ENCODE data around the gene PTTG1. TPM values are rescaled to one million over a fixed set of nuclear protein-coding genes. Genes with fewer than 3 reads are reported as not detected.

Gene PTTG1
- total RNA-seq, 2 experiments from 2014 or later, result 132 to 139 TPM

DNA sequence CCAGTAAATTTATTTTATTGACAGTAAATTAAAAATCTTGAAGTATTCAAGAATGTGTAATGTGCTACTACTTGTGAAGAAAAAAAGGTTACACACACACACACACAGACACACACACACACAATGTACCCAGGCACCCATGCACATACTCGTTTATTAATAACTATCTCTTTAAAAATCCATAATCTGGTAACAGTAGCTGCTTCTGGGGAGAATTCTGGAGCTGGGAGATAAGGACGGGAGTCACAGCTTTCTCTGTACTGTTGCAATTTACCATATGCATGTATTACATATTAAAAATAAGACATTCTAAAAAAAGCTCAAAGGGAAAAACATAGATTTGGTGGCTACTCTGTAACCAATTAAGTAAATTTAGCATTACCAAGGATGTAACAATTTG lies 43.3 kb upstream of the PTTG1 start:
- ATAC-seq, result no peak
- ChIA-PET POLR2A (no interaction called here), CTCF (interaction anchor here (2.2 to 2.3 kb wide), 2 partner anchors 8 to 12 kb away, joined by 4 to 13 read pairs; partner anchors contain the start of gene C1QTNF2)
- DNase-seq, result no peak
- Mint-ChIP-seq H3K4me3 (no peak overlapping the region), H3K27ac (no peak overlapping the region), H3K9me3 (no peaks in the 10 kb centered on the region), H3K36me3 (ENCODE audit: low read depth) (no peaks in the 10 kb centered on the region), H3K4me1 (ENCODE audit: low read depth) (no peaks in the 10 kb centered on the region), H3K27me3 (peaks cover 24% of the 10 kb centered on the region)
- no peak for TF ChIP-seq CTCF (IDR thresholded peaks at IDR 0.05)
- intact Hi-C loops (cut with micrococcal nuclease), result no loop called here

DNA sequence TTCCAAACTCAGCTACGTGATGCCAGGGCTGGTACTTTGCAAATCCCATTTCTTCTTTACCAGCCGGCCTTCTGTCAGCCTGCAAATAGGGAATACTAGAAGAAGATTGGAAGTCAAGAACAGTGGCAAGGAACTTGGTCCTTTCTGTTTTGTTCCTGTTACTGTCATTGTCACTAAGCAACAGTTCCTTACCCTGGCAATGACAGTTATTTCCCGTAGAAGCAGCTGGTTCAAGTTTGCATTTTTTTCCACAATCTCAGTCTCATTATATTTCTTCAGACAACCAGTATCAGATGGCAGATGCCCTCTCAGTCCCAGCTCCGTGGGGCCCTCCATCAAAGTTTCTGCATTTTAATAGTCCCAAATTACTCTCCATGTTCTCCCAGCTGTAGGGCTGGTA lies 42.1 kb upstream of the PTTG1 start:
- POLR2A ChIA-PET, result no interaction called here
- Mint-ChIP-seq H3K27me3 (peaks cover 19% of the 10 kb centered on the region), H3K4me3 (no peak overlapping the region), H3K9me3 (no peaks in the 10 kb centered on the region), H3K27ac (no peak overlapping the region), H3K4me1 (ENCODE audit: low read depth) (no peaks in the 10 kb centered on the region), H3K36me3 (ENCODE audit: low read depth) (no peaks in the 10 kb centered on the region)
- ATAC-seq, result no peak
- intact Hi-C loops (cut with micrococcal nuclease), result no loop called here
- CTCF ChIA-PET, result interaction anchor here (1.2 to 2.2 kb wide), 4 partner anchors 9 to 35 kb away, joined by 3 to 6 read pairs (median 4); partner anchors contain the start of gene C1QTNF2
- DNase-seq, result no peak
- no peak for TF ChIP-seq CTCF (IDR thresholded peaks at IDR 0.05)

DNA sequence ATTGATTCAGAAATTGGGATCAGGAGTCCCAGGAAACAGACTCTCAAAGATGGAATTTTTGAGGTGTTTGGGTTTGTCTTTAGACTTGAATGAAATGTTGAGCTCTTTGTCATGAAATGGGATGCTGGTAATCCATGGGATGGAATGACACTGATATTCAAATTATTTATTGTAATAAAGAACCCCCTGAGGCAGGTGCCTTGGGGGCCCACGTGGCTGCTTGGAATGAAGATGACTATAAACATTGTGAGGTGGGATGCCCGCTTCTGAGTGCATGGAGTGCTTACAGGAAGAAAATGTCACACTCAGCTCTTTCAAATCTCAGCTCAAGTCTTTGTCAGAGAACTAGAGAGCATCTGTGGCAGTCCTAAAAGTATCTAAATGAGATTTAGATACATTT lies 41.6 kb upstream of the PTTG1 start:
- DNase-seq, result no peak
- no peaks in the 10 kb centered on the region for H3K36me3 Mint-ChIP-seq (ENCODE audit: low read depth)
- POLR2A ChIA-PET, result no interaction called here

DNA sequence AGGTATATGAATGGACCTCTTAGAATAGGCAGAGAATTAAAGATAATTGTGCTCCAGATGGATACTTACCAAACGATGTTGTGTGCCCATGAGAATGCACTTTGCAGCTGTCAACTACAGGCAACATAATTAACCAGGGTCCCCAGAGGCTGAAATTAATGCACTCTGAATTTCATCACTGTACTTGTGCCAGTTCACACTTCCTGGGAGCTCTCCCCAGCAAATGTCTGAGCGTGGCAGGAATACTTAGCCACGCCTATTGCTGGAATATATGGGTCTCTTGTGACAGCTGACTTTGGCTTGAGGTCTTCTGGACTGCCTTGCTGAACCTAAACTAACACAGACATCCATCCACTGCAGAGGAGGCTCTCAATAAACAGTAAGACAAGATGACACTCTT lies 39.3 kb upstream of the PTTG1 start:
- peaks cover 5% of the 10 kb centered on the region for H3K27me3 Mint-ChIP-seq
- ATAC-seq (no peak), DNase-seq (no peak)
- H3K9me3 Mint-ChIP-seq, result peaks cover 2% of the 10 kb centered on the region
- no peaks in the 10 kb centered on the region for H3K4me1 Mint-ChIP-seq (ENCODE audit: low read depth)
- POLR2A ChIA-PET, result no interaction called here
- no peaks in the 10 kb centered on the region for H3K36me3 Mint-ChIP-seq (ENCODE audit: low read depth)
- TF ChIP-seq CTCF (IDR thresholded peaks at IDR 0.05), result no peak
- CTCF ChIA-PET, result interaction anchor here (0.9 kb wide), 1 partner anchor 9 kb away, joined by 4 read pairs; no protein-coding TSS in a partner anchor
- no peak overlapping the region for H3K27ac Mint-ChIP-seq
- intact Hi-C loops (cut with micrococcal nuclease), result no loop called here
- no peak overlapping the region for H3K4me3 Mint-ChIP-seq

More for the DNA sequence above, 41.6 kb upstream of the PTTG1 start:
- no peak overlapping the region for H3K4me3 Mint-ChIP-seq
- no peaks in the 10 kb centered on the region for H3K9me3 Mint-ChIP-seq
- TF ChIP-seq CTCF (IDR thresholded peaks at IDR 0.05), result no peak
- no peak overlapping the region for H3K27ac Mint-ChIP-seq
- intact Hi-C loops (cut with micrococcal nuclease), result no loop called here
- H3K27me3 Mint-ChIP-seq, result peaks cover 15% of the 10 kb centered on the region
- H3K4me1 Mint-ChIP-seq (ENCODE audit: low read depth), result no peaks in the 10 kb centered on the region
- CTCF ChIA-PET, result interaction anchor here (1.2 to 2.2 kb wide), 4 partner anchors 10 to 35 kb away, joined by 3 to 6 read pairs (median 4); partner anchors contain the start of gene C1QTNF2
- ATAC-seq, result no peak

DNA sequence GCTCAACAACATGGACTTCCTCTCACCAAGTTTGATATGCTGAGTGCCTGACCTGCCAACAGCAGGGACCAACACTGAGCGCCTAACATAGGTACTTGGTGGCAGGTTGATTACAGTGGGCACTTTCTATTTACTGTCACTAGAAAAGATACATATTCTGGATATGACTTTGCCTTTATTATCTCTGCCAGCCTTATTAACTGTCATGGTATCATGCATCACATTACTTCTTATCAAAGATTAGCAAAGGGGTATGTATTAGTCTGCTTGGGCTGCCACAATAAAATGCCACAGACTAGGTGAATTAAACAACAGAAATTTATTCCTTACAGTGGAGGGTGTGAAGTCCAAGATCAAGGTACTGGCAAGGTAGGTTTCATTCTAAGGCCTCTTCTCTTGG lies 37.0 kb upstream of the PTTG1 start:
- H3K36me3 Mint-ChIP-seq (ENCODE audit: low read depth), result peaks cover 6% of the 10 kb centered on the region
- intact Hi-C loops (cut with micrococcal nuclease), result no loop called here
- ChIA-PET POLR2A (no interaction called here), CTCF (no interaction called here)
- peaks cover 10% of the 10 kb centered on the region for H3K9me3 Mint-ChIP-seq
- ATAC-seq, result no peak
- DNase-seq, result no peak
- TF ChIP-seq CTCF (IDR thresholded peaks at IDR 0.05), result no peak
- no peaks in the 10 kb centered on the region for H3K27me3 Mint-ChIP-seq
- no peaks in the 10 kb centered on the region for H3K4me1 Mint-ChIP-seq (ENCODE audit: low read depth)
- H3K27ac Mint-ChIP-seq, result no peak overlapping the region
- H3K4me3 Mint-ChIP-seq, result no peak overlapping the region

Data from activated CD8-positive, alpha-beta T cell treated with anti-CD3 and anti-CD28 coated beads for 36 hours (primary cell).